GM18498 (cell line): ENCODE measurements around the gene GALNT10.

ENCODE experiments used
- ATAC-seq: cut with Tn5 transposase; IDR thresholded peaks from one replicate; pipeline ENCODE4 v1.9.1; 2021; ENCODE audit warnings: mild to moderate bottlenecking, moderate library complexity; ENCODE audit not compliant: unreplicated experiment

GALNT10 gene

GRCh38 chr5:154461531-154461930 lies 271.0 kb downstream of the GALNT10 start:
- ATAC-seq, result no peak

GRCh38 chr5:154464438-154464837 lies 273.9 kb downstream of the GALNT10 start:
- no peak for ATAC-seq

- no peak for ATAC-seq
These were observed 274.6 kb downstream of the GALNT10 start for GRCh38 chr5:154465169-154465568.

GRCh38 chr5:154466147-154466546 lies 275.6 kb downstream of the GALNT10 start:
- no peak for ATAC-seq

- ATAC-seq, result no peak
These were observed 276.1 kb downstream of the GALNT10 start for GRCh38 chr5:154466671-154467070.

GRCh38 chr5:154467655-154468354 lies 277.3 kb downstream of the GALNT10 start:
- peak; percentile 96 for ATAC-seq

GRCh38 chr5:154470137-154470536 lies 279.6 kb downstream of the GALNT10 start:
- no peak for ATAC-seq
